CD4-positive, alpha-beta T cell (primary cell): ENCODE results near the gene HINT2. TPM values are rescaled to one million over a fixed set of nuclear protein-coding genes. Genes with fewer than 3 reads are reported as not detected.

Source experiments
- ATAC-seq: fragments of 200-7000 bp; cut with Tn5 transposase; one replicate; pipeline ENCODE4 v1.10.0; 2022; ENCODE audit warnings: mild to moderate bottlenecking; ENCODE audit not compliant: poor library complexity
- CTCF ChIA-PET: fragments of 350-600 bp; sonication (Branson Sonifier 250); formaldehyde crosslinking; loops from one replicate; lab custom pipeline; 2021; ENCODE audit warnings: antibody characterized with exemption, inconsistent platforms; lab: Charles Lee
- POLR2A ChIA-PET: fragments of 350-600 bp; sonication (Branson Sonifier 250); formaldehyde crosslinking; loops from one replicate; lab custom pipeline; 2021; ENCODE audit warnings: antibody characterized with exemption, inconsistent platforms; lab: Charles Lee
- DNase-seq, 14 experiments: peaks; one replicate each; pipeline ENCODE4 v3.0.0-alpha.2; 2013 to 2020; ENCODE audit warnings: mixed read lengths in 2 of 14
- H3K27ac ChIP-seq, 2 donors: one replicate each; pipeline versions ENCODE4 v1.5.1 to v1.7.0; 2013; ENCODE audit warnings: low read length in 2 of 2, low read depth in 1 of 2, mild to moderate bottlenecking in 1 of 2
- H3K27me3 ChIP-seq, 2 experiments: 1 replicate in 1 of 2; 2 replicates in 1 of 2; pipeline versions ENCODE4 v1.6.1 to v1.7.0; 2013; ENCODE audit warnings: low read length in 2 of 2, control low read depth in 1 of 2, mild to moderate bottlenecking in 1 of 2, moderate library complexity in 1 of 2; ENCODE audit not compliant: insufficient read depth in 2 of 2, control insufficient read depth in 1 of 2
- H3K36me3 ChIP-seq: one replicate; pipeline ENCODE4 v1.6.1; 2013; ENCODE audit warnings: low read length, control low read depth; ENCODE audit not compliant: insufficient read depth
- H3K4me1 ChIP-seq: one replicate; pipeline ENCODE4 v1.6.1; 2013; ENCODE audit warnings: low read length, control low read depth; ENCODE audit not compliant: insufficient read depth
- H3K4me3 ChIP-seq: one replicate; pipeline ENCODE4 v1.5.1; 2013; ENCODE audit warnings: mild to moderate bottlenecking, low read length, moderate library complexity
- H3K9me3 ChIP-seq, 2 experiments: 1 replicate in 1 of 2; 2 replicates in 1 of 2; pipeline versions ENCODE4 v1.6.1 to v1.7.0; 2013; ENCODE audit warnings: low read length in 2 of 2, mild to moderate bottlenecking in 2 of 2, control low read depth in 1 of 2, moderate library complexity in 1 of 2; ENCODE audit not compliant: control insufficient read depth in 1 of 2, insufficient read depth in 1 of 2
- H3K27ac Mint-ChIP-seq: one replicate; pipeline ENCODE4 v1.8.0; 2020; ENCODE audit warnings: mixed read lengths
- H3K27me3 Mint-ChIP-seq: one replicate; pipeline ENCODE4 v1.8.0; 2021; ENCODE audit warnings: mixed read lengths
- H3K36me3 Mint-ChIP-seq: one replicate; pipeline ENCODE4 v1.8.0; 2021; ENCODE audit warnings: low read depth, mixed read lengths
- H3K4me1 Mint-ChIP-seq: one replicate; pipeline ENCODE4 v1.8.0; 2021; ENCODE audit warnings: low read depth, mixed read lengths
- H3K4me3 Mint-ChIP-seq: one replicate; pipeline ENCODE4 v1.8.0; 2020; ENCODE audit warnings: mild to moderate bottlenecking, mixed read lengths
- H3K9me3 Mint-ChIP-seq: one replicate; pipeline ENCODE4 v1.8.0; 2020; ENCODE audit warnings: mixed read lengths
- intact Hi-C, 2 experiments: fragments of 100-400 bp; cut with DNase I in 1 of 2; cut with micrococcal nuclease in 1 of 2; formaldehyde crosslinking; loops; one replicate each; pipeline versions ENCODE4 v1.15.1 to v1.9.0; 2023 to 2025; cut with DNase I, micrococcal nuclease
- total RNA-seq, 174 experiments: library from RNA in 2 of 174; stranded (reverse) in 2 of 174; gene quantifications; one replicate each; pipeline ENCODE4 v1.2.3 and lab custom pipeline; 2021 to 2026
- TF ChIP-seq, protein P1 (sequence below): fragments of 200-600 bp; IDR thresholded peaks from one replicate; pipeline ENCODE4 v1.8.0; 2022; ENCODE audit warnings: antibody characterized with exemption, mild to moderate bottlenecking

The HINT2 gene
- total RNA-seq, 2 experiments from 2014 or later, result 10.9 to 12.6 TPM

DNA sequence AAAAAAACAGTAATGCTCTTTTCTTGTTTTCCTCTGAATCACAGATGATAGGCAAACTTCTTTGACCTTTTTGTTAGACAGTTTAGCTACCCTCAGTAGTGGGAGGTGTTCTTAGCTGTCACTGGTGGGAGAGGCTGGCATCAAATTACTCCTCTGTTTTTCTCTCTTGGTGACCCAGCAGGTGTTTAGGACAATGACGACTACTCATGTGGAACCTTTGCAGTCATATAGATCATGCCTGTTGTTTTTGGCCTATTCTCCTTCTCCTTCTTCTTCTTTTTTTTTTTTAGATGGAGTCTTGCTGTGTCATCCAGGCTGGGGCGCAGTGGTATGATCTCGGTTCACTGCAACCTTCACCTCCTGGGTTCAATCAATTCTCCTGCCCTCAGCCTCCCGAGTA lies 38.8 kb downstream of the HINT2 start:
- H3K4me3 Mint-ChIP-seq, result no peak overlapping the region
- no peak overlapping the region for H3K27ac Mint-ChIP-seq
- H3K9me3 Mint-ChIP-seq, result no peaks in the 10 kb centered on the region
- POLR2A ChIA-PET, result no interaction called here
- no peak overlapping the region for H3K27ac ChIP-seq
- no peaks in the 10 kb centered on the region for H3K27me3 Mint-ChIP-seq
- no peaks in the 10 kb centered on the region for H3K9me3 ChIP-seq
- H3K4me1 ChIP-seq, result no peaks in the 10 kb centered on the region
- no peak for ATAC-seq
- H3K27me3 ChIP-seq, result no peaks in the 10 kb centered on the region
- peaks cover 11% of the 10 kb centered on the region for H3K36me3 ChIP-seq
- no peaks in the 10 kb centered on the region for H3K4me1 Mint-ChIP-seq
- DNase-seq, result no peak
- no peak overlapping the region for H3K4me3 ChIP-seq
- CTCF ChIA-PET, result interaction anchor here (1.6 kb wide), 1 partner anchor 106 kb away, joined by 5 read pairs; no protein-coding TSS in a partner anchor
- peaks cover 20% of the 10 kb centered on the region for H3K36me3 Mint-ChIP-seq
- TF ChIP-seq, protein P1, sequence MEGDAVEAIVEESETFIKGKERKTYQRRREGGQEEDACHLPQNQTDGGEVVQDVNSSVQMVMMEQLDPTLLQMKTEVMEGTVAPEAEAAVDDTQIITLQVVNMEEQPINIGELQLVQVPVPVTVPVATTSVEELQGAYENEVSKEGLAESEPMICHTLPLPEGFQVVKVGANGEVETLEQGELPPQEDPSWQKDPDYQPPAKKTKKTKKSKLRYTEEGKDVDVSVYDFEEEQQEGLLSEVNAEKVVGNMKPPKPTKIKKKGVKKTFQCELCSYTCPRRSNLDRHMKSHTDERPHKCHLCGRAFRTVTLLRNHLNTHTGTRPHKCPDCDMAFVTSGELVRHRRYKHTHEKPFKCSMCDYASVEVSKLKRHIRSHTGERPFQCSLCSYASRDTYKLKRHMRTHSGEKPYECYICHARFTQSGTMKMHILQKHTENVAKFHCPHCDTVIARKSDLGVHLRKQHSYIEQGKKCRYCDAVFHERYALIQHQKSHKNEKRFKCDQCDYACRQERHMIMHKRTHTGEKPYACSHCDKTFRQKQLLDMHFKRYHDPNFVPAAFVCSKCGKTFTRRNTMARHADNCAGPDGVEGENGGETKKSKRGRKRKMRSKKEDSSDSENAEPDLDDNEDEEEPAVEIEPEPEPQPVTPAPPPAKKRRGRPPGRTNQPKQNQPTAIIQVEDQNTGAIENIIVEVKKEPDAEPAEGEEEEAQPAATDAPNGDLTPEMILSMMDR, result no peak
- intact Hi-C loops, result no loop called here

GRCh38 chr9:35774907-35775635 lies 39.8 kb downstream of the HINT2 start:
- ChIA-PET CTCF (interaction anchor here (1.6 kb wide), 1 partner anchor 107 kb away, joined by 5 read pairs; no protein-coding TSS in a partner anchor), POLR2A (interaction anchor here (1.0 kb wide), 1 partner anchor 19 kb away, joined by 3 read pairs; no protein-coding TSS in a partner anchor)
- Mint-ChIP-seq H3K27me3 (no peaks in the 10 kb centered on the region), H3K4me1 (no peaks in the 10 kb centered on the region), H3K9me3 (no peaks in the 10 kb centered on the region), H3K4me3 (no peak overlapping the region), H3K36me3 (peaks cover 10% of the 10 kb centered on the region), H3K27ac (no peak overlapping the region)
- no peaks in the 10 kb centered on the region for H3K4me1 ChIP-seq
- intact Hi-C loops, result no loop called here
- no peak for DNase-seq
- no peaks in the 10 kb centered on the region for H3K27me3 ChIP-seq
- H3K4me3 ChIP-seq, result no peak overlapping the region
- H3K9me3 ChIP-seq, result no peaks in the 10 kb centered on the region
- no peak overlapping the region for H3K27ac ChIP-seq
- no peak for ATAC-seq
- peaks cover 9% of the 10 kb centered on the region for H3K36me3 ChIP-seq
- TF ChIP-seq, protein P1, result no peak

DNA sequence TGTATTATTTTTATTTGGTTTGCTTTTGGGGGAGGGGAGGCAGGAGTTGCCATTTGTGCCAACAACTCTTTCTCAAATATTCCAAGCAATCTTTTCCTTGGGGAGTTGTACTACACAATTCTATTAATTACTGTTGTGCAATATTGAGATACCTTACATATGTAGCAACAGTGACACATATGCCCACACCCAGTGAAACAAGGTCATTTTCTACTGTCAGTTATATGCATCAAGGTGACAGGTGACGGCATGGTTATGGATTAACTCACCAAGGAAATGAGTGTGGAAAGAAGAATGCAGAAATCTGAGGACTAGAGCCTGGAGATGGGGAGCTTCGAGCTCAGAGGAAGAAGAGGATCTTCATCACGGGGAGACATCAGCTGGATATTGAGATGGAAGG lies 42.9 kb downstream of the HINT2 start:
- TF ChIP-seq, protein P1, result no peak
- intact Hi-C loops, result no loop called here
- H3K27me3 Mint-ChIP-seq, result no peaks in the 10 kb centered on the region
- no peak overlapping the region for H3K27ac ChIP-seq
- ChIA-PET CTCF (interaction anchor here (0.9 kb wide), 1 partner anchor 18 kb away, joined by 4 read pairs; no protein-coding TSS in a partner anchor), POLR2A (no interaction called here)
- H3K27ac Mint-ChIP-seq, result no peak overlapping the region
- no peak for ATAC-seq
- H3K4me3 Mint-ChIP-seq, result no peak overlapping the region
- H3K36me3 ChIP-seq, result peaks cover 13% of the 10 kb centered on the region
- no peak for DNase-seq
- no peaks in the 10 kb centered on the region for H3K9me3 ChIP-seq
- no peak overlapping the region for H3K4me3 ChIP-seq
- H3K27me3 ChIP-seq, result no peaks in the 10 kb centered on the region
- H3K36me3 Mint-ChIP-seq, result peaks cover 7% of the 10 kb centered on the region
- peaks cover 4% of the 10 kb centered on the region for H3K4me1 ChIP-seq
- H3K4me1 Mint-ChIP-seq, result peaks cover 12% of the 10 kb centered on the region
- H3K9me3 Mint-ChIP-seq, result no peaks in the 10 kb centered on the region
